Measurements from ENCODE around the gene CNPY1.

DNA sequence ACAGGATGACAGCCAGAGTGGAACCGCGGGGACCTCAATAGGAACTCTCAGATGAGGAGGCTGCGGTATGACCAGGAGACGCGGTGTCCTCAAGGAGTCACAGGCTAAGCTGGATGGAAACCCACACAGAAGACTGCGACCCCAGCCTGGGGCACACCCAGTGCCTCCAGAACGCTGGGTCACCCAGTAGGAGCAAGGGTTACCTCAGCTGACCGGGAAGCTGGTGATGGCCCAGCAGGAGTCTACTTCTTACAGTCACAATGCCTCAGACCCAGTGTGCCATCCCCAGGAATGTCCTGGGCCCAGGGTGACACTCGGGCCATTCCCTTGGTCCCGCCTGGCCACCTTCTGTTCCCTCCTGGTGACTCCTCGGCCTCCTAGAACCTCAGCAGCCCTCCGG, 29.9 kb downstream of the CNPY1 start:
- no peak for TF ChIP-seq TEAD4 (IDR thresholded peaks at IDR 0.05)
- no peak for TF ChIP-seq YY1 (IDR thresholded peaks at IDR 0.05; ENCODE audit: low read depth)
- no peak for TF ChIP-seq REST (IDR thresholded peaks at IDR 0.05; ENCODE audit: low read depth)
- TF ChIP-seq, protein P1, sequence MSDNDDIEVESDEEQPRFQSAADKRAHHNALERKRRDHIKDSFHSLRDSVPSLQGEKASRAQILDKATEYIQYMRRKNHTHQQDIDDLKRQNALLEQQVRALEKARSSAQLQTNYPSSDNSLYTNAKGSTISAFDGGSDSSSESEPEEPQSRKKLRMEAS (IDR thresholded peaks at IDR 0.05): no peak
- TF ChIP-seq TAF1 (IDR thresholded peaks at IDR 0.05; ENCODE audit: low read depth): no peak
- TF ChIP-seq CEBPB (IDR thresholded peaks at IDR 0.05): no peak
- no peak for TF ChIP-seq FOXM1 (IDR thresholded peaks at IDR 0.05; ENCODE audit: borderline replicate concordance, low read depth)
